ENCODE data around the gene FBN1.

DNA sequence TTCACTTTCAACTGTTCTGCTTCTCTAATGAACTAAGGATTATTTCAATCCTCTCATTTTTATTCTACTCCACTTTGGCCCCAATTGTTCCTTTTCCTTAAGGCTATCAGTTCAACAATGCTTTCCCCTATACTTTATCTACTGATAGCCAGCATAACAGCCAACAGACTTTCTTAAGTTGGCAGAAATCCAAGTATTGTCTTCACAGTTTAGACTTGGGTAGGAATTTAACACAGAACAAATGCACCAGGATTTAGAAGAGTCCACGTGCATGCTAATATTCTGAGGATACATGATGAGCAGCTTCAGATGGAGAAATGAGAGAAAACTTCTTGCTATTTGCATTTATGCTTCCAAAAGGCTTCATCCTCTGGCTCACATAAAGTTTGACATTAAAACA is 54.8 kb downstream of the FBN1 start:
- TF ChIP-seq, protein P1, sequence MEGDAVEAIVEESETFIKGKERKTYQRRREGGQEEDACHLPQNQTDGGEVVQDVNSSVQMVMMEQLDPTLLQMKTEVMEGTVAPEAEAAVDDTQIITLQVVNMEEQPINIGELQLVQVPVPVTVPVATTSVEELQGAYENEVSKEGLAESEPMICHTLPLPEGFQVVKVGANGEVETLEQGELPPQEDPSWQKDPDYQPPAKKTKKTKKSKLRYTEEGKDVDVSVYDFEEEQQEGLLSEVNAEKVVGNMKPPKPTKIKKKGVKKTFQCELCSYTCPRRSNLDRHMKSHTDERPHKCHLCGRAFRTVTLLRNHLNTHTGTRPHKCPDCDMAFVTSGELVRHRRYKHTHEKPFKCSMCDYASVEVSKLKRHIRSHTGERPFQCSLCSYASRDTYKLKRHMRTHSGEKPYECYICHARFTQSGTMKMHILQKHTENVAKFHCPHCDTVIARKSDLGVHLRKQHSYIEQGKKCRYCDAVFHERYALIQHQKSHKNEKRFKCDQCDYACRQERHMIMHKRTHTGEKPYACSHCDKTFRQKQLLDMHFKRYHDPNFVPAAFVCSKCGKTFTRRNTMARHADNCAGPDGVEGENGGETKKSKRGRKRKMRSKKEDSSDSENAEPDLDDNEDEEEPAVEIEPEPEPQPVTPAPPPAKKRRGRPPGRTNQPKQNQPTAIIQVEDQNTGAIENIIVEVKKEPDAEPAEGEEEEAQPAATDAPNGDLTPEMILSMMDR (IDR thresholded peaks at IDR 0.05): no peak
- TF ChIP-seq POLR2A (IDR thresholded peaks at IDR 0.05) (no peak), POLR2AphosphoS5 (IDR thresholded peaks at IDR 0.05; ENCODE audit: insufficient read depth in 1 of 2, low read depth in 1 of 2) (no peak)

Measured in vagina (tissue), 2 donors.